HCT116 (cell line): Measurements from ENCODE around the gene KIF3C. TPM values are rescaled to one million over a fixed set of nuclear protein-coding genes. Genes with fewer than 3 reads are reported as not detected.

ENCODE experiments used
- ATAC-seq: fragments of 200-7000 bp; cut with Tn5 transposase; 2 replicates; pipeline ENCODE4 v1.9.1; 2020; ENCODE audit warnings: mild to moderate bottlenecking, moderate library complexity
- BruUV-seq: library from RNA; stranded (reverse); fragments of 400-500 nt; replicated peaks from 2 replicates; lab custom pipeline; 2021; lab: Mats Ljungman, UMichigan
- CTCF ChIA-PET: fragments of 300-600 bp; sonication (Branson Sonifier 250); formaldehyde crosslinking; loops from one replicate; lab custom pipeline; 2021; ENCODE audit warnings: antibody characterized with exemption; lab: Charles Lee
- POLR2A ChIA-PET: fragments of 300-600, 350-600 bp; sonication (Branson Sonifier 250); formaldehyde crosslinking; loops from one replicate; lab custom pipeline; 2021; ENCODE audit warnings: antibody characterized with exemption; lab: Charles Lee
- RAD21 ChIA-PET, 2 experiments: fragments of 300-600 bp; sonication (Branson Sonifier 250); formaldehyde crosslinking; loops; one replicate each; lab custom pipeline; 2023; ENCODE audit warnings: low total read pairs in 2 of 2; ENCODE audit not compliant: uncharacterized antibody in 2 of 2, unreplicated experiment in 2 of 2, low non-redundant PET in 1 of 2; lab: Charles Lee
- DNase-seq: peaks from one replicate; pipeline ENCODE4 v3.0.0-alpha.2; 2010; ENCODE audit warnings: low read depth, low spot score
- H2AFZ ChIP-seq: fragments of 200-600 bp; shearing (Covaris generic), sonication (generic); 2 replicates; pipeline ENCODE4 v1.6.1; 2017; ENCODE audit warnings: low read depth, mixed run types, mixed read lengths, antibody characterized with exemption, low read length; ENCODE audit not compliant: poor library complexity, severe bottlenecking
- H3K27ac ChIP-seq: 2 replicates; pipeline ENCODE4 v1.5.1; 2012; ENCODE audit warnings: low read depth, low read length
- H3K27me3 ChIP-seq: fragments of 200-600 bp; sonication (generic); 2 replicates; pipeline ENCODE4 v1.6.1; 2016; ENCODE audit warnings: mixed run types, low read length, mixed read lengths; ENCODE audit not compliant: insufficient read depth
- H3K36me3 ChIP-seq, 2 experiments: fragments of 200-500 bp in 1 of 2; fragments of 200-600 bp in 1 of 2; sonication (Bioruptor generic) in 1 of 2; sonication (generic) in 1 of 2; 2 replicates each; pipeline versions ENCODE4 v1.5.1 to v1.6.1; 2014 to 2016; ENCODE audit warnings: low read length in 2 of 2, inconsistent platforms in 1 of 2, mixed read lengths in 1 of 2, mixed run types in 1 of 2; ENCODE audit not compliant: insufficient read depth in 2 of 2, control insufficient read depth in 1 of 2
- H3K4me1 ChIP-seq, 2 experiments: fragments of 200-600 bp in 1 of 2; sonication (generic) in 1 of 2; 2 replicates each; pipeline versions ENCODE4 v1.5.1 to v1.6.1; 2012 to 2017; ENCODE audit warnings: low read length in 2 of 2, inconsistent platforms in 1 of 2, mild to moderate bottlenecking in 1 of 2, mixed read lengths in 1 of 2, mixed run types in 1 of 2, moderate library complexity in 1 of 2; ENCODE audit not compliant: insufficient read depth in 2 of 2, control insufficient read depth in 1 of 2
- H3K4me2 ChIP-seq: fragments of 200-600 bp; sonication (generic); 2 replicates; pipeline ENCODE4 v1.6.1; 2017; ENCODE audit warnings: mixed run types, low read length, mixed read lengths
- H3K4me3 ChIP-seq, 2 experiments: fragments of 200-600 bp in 1 of 2; sonication (generic) in 1 of 2; replicated peaks in 1 of 2; 2 replicates each; pipeline ENCODE4 v1.5.1; 2011 to 2016; ENCODE audit warnings: low read length in 2 of 2, control low read depth in 1 of 2, low read depth in 1 of 2, mild to moderate bottlenecking in 1 of 2, mixed read lengths in 1 of 2, mixed run types in 1 of 2
- H3K79me2 ChIP-seq: fragments of 200-600 bp; sonication (generic); 2 replicates; pipeline ENCODE4 v1.6.1; 2017; ENCODE audit warnings: mild to moderate bottlenecking, mixed run types, low read length, moderate library complexity, mixed read lengths; ENCODE audit not compliant: insufficient read depth
- H3K9ac ChIP-seq: fragments of 200-600 bp; sonication (generic); 2 replicates; pipeline ENCODE4 v1.6.1; 2016; ENCODE audit warnings: low read length, mixed read lengths
- H3K9me2 ChIP-seq: fragments of 200-600 bp; sonication (generic), shearing (Covaris generic); 2 replicates; pipeline ENCODE4 v1.6.1; 2017; ENCODE audit warnings: mixed run types, mild to moderate bottlenecking, moderate library complexity; ENCODE audit not compliant: insufficient read depth
- H3K9me3 ChIP-seq, 2 experiments: fragments of 200-500 bp in 1 of 2; fragments of 200-600 bp in 1 of 2; sonication (Bioruptor generic) in 1 of 2; sonication (generic) in 1 of 2; 2 replicates each; pipeline ENCODE4 v1.6.1; 2014 to 2017; ENCODE audit warnings: low read length in 2 of 2, mixed read lengths in 2 of 2, inconsistent platforms in 1 of 2, low read depth in 1 of 2, mild to moderate bottlenecking in 1 of 2, mixed run types in 1 of 2, moderate library complexity in 1 of 2; ENCODE audit not compliant: control insufficient read depth in 1 of 2, insufficient read depth in 1 of 2
- H4K20me1 ChIP-seq: fragments of 200-600 bp; sonication (generic), shearing (Covaris generic); 2 replicates; pipeline ENCODE4 v1.6.1; 2017; ENCODE audit warnings: mixed run types, mild to moderate bottlenecking, moderate library complexity; ENCODE audit not compliant: insufficient read depth
- CBX3 ChIP-seq: IDR thresholded peaks from 2 replicates; pipeline ENCODE4 v1.6.1; 2012; ENCODE audit warnings: low read depth
- CEBPB ChIP-seq: IDR thresholded peaks from 2 replicates; pipeline ENCODE4 v1.6.1; 2012; ENCODE audit warnings: low read depth
- CTCF ChIP-seq, 3 experiments: fragments of 200-600 bp in 1 of 3; sonication (generic) in 1 of 3; IDR thresholded peaks in 2 of 3; conservative IDR thresholded peaks in 1 of 3; 2 replicates each; pipeline ENCODE4 v1.5.1; 2012 to 2017; ENCODE audit warnings: low read depth in 2 of 3, low read length in 2 of 3, antibody characterized with exemption in 1 of 3, borderline replicate concordance in 1 of 3, control low read depth in 1 of 3, mild to moderate bottlenecking in 1 of 3, mixed read lengths in 1 of 3, mixed run types in 1 of 3, moderate library complexity in 1 of 3; ENCODE audit not compliant: insufficient read depth in 1 of 3
- RAD21 ChIP-seq: IDR thresholded peaks from 2 replicates; pipeline ENCODE4 v1.6.1; 2012; ENCODE audit warnings: low read depth, mild to moderate bottlenecking
- SIN3A ChIP-seq: IDR thresholded peaks from 2 replicates; pipeline ENCODE4 v1.6.1; 2012; ENCODE audit warnings: low read depth
- SP1 ChIP-seq: IDR thresholded peaks from 2 replicates; pipeline ENCODE4 v1.6.1; 2012; ENCODE audit warnings: low read depth
- TCF7L2 ChIP-seq: IDR thresholded peaks from 2 replicates; pipeline ENCODE4 v1.7.0; 2011; ENCODE audit warnings: borderline replicate concordance, inconsistent platforms; ENCODE audit not compliant: insufficient read depth, insufficient read length; ENCODE audit errors: extremely low read depth
- YY1 ChIP-seq: IDR thresholded peaks from 2 replicates; pipeline ENCODE4 v1.6.1; 2011; ENCODE audit warnings: low read length, low read depth, moderate library complexity, mild to moderate bottlenecking; ENCODE audit not compliant: insufficient replicate concordance; ENCODE audit errors: extremely low read depth
- ZNF274 ChIP-seq: fragments of 200-500 bp; sonication (Bioruptor generic); IDR thresholded peaks from 2 replicates; pipeline ENCODE4 v1.6.1; 2014; ENCODE audit warnings: mild to moderate bottlenecking, low read depth, low read length, inconsistent platforms
- intact Hi-C: fragments of 100-400 bp; cut with micrococcal nuclease; formaldehyde crosslinking; loops from 2 replicates; pipeline ENCODE4 v1.10.0; 2022
- total RNA-seq: library from RNA; stranded (reverse); gene quantifications from one replicate; pipeline ENCODE4 v1.2.1, GENCODE V29; 2021; ENCODE audit not compliant: unreplicated experiment
- TF ChIP-seq, protein P1 (sequence below): IDR thresholded peaks from 2 replicates; pipeline ENCODE4 v1.6.1; 2012
- TF ChIP-seq, protein P2 (sequence below): IDR thresholded peaks from 2 replicates; pipeline ENCODE4 v1.6.1; 2012; ENCODE audit warnings: low read depth
- TF ChIP-seq, protein P3 (sequence below): IDR thresholded peaks from 2 replicates; pipeline ENCODE4 v1.6.1; 2012

The KIF3C gene
- total RNA-seq, 1 experiment from 2014 or later: 5.4 TPM

DNA sequence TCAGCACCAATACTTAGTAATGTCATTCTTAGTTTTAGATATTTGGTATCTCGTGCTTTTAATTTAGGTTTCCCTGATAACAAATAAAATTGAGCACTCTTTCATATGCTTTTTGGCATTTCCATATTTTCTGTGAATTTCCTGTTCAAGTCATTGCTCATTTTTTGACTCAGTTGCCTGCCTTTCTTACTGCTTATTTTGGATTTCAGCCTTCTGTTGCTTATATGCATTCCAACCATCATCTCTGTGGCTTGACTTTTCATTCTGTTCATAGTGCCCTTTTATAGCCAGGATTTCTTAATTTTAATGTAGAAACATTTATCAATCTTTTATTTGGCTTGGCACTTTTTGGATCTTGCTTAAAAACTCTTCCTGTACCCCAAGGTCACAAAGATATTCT is 14.5 kb upstream of the KIF3C start:
- Histone ChIP-seq H2AFZ (no peak overlapping the region), H3K4me1 (peaks cover 19 to 53% of the 10 kb centered on the region in 2 experiments), H4K20me1 (no peaks in the 10 kb centered on the region), H3K79me2 (no peaks in the 10 kb centered on the region), H3K4me3 (no peak overlapping the region), H3K27ac (no peak overlapping the region), H3K4me2 (no peak overlapping the region), H3K9ac (no peak overlapping the region), H3K9me3 (no peaks in the 10 kb centered on the region), H3K9me2 (no peaks in the 10 kb centered on the region), H3K27me3 (no peaks in the 10 kb centered on the region), H3K36me3 (no peaks in the 10 kb centered on the region)
- POLR2A ChIA-PET: no interaction called here
- intact Hi-C loops: no loop called here
- TF ChIP-seq CEBPB: no peak
- TF ChIP-seq, protein P1, sequence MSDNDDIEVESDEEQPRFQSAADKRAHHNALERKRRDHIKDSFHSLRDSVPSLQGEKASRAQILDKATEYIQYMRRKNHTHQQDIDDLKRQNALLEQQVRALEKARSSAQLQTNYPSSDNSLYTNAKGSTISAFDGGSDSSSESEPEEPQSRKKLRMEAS: no peak
- TF ChIP-seq, protein P2, sequence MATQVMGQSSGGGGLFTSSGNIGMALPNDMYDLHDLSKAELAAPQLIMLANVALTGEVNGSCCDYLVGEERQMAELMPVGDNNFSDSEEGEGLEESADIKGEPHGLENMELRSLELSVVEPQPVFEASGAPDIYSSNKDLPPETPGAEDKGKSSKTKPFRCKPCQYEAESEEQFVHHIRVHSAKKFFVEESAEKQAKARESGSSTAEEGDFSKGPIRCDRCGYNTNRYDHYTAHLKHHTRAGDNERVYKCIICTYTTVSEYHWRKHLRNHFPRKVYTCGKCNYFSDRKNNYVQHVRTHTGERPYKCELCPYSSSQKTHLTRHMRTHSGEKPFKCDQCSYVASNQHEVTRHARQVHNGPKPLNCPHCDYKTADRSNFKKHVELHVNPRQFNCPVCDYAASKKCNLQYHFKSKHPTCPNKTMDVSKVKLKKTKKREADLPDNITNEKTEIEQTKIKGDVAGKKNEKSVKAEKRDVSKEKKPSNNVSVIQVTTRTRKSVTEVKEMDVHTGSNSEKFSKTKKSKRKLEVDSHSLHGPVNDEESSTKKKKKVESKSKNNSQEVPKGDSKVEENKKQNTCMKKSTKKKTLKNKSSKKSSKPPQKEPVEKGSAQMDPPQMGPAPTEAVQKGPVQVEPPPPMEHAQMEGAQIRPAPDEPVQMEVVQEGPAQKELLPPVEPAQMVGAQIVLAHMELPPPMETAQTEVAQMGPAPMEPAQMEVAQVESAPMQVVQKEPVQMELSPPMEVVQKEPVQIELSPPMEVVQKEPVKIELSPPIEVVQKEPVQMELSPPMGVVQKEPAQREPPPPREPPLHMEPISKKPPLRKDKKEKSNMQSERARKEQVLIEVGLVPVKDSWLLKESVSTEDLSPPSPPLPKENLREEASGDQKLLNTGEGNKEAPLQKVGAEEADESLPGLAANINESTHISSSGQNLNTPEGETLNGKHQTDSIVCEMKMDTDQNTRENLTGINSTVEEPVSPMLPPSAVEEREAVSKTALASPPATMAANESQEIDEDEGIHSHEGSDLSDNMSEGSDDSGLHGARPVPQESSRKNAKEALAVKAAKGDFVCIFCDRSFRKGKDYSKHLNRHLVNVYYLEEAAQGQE: no peak
- TF ChIP-seq ZNF274: no peak
- no peak for TF ChIP-seq CBX3
- TF ChIP-seq SIN3A: no peak
- ATAC-seq: no peak
- no peak for DNase-seq
- RAD21 ChIA-PET: no interaction called here
- CTCF ChIA-PET: no interaction called here
- BruUV-seq: no TSS peak

- CTCF ChIA-PET: no interaction called here
- Histone ChIP-seq H3K79me2 (no peaks in the 10 kb centered on the region), H3K9me3 (no peaks in the 10 kb centered on the region), H2AFZ (no peak overlapping the region), H3K4me2 (no peak overlapping the region), H3K9ac (no peak overlapping the region), H3K27ac (no peak overlapping the region), H3K4me1 (peaks cover 5 to 35% of the 10 kb centered on the region in 2 experiments; a peak in 3 of 4 replicates), H3K27me3 (no peaks in the 10 kb centered on the region), H3K9me2 (no peaks in the 10 kb centered on the region), H3K4me3 (no peak overlapping the region)
- no peak for DNase-seq
- ATAC-seq: no peak
- POLR2A ChIA-PET: no interaction called here
- no peak for TF ChIP-seq TCF7L2
- no peak for TF ChIP-seq YY1
- TF ChIP-seq, protein P3, sequence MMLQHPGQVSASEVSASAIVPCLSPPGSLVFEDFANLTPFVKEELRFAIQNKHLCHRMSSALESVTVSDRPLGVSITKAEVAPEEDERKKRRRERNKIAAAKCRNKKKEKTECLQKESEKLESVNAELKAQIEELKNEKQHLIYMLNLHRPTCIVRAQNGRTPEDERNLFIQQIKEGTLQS: no peak
- TF ChIP-seq CTCF (IDR thresholded peaks at IDR 0.05 in 2 of 3, conservative IDR thresholded peaks at IDR 0.05 in 1 of 3; ENCODE audit: borderline replicate concordance in 1 of 3, insufficient read depth in 1 of 3, low read depth in 2 of 3, low read length in 2 of 3): no peak
- no peak for TF ChIP-seq SP1
- TF ChIP-seq, protein P1: no peak
- no peak for TF ChIP-seq RAD21
- TF ChIP-seq CBX3: no peak
- TF ChIP-seq SIN3A: no peak
- TF ChIP-seq, all 23 proteins: peak for 0
- no TSS peak for BruUV-seq
- no peaks in the 10 kb centered on the region for H3K36me3 ChIP-seq
- intact Hi-C loops: loop anchor here (5.0 kb wide), 1 partner anchor 73 kb away; no protein-coding TSS in a partner anchor
- RAD21 ChIA-PET: no interaction called here
- H4K20me1 ChIP-seq: no peaks in the 10 kb centered on the region
Measured at GRCh38 chr2:25994509-25994908, 12.2 kb upstream of the KIF3C start.
